ENCODE results near the gene SVBP. TPM values are rescaled to one million over a fixed set of nuclear protein-coding genes. Genes with fewer than 3 reads are reported as not detected.

Gene SVBP
- total RNA-seq, 1 donor from 2014 or later, result 7.3 TPM

GRCh38 chr1:42758641-42759040 lies 58.6 kb downstream of the SVBP start:
- Mint-ChIP-seq H3K4me3 (no peak overlapping the region), H3K4me1 (peaks cover 4% of the 10 kb centered on the region), H3K27me3 (no peaks in the 10 kb centered on the region), H3K9me3 (no peaks in the 10 kb centered on the region), H3K36me3 (ENCODE audit: low read depth) (peaks cover 52% of the 10 kb centered on the region), H3K27ac (no peak overlapping the region)
- DNase-seq, result no peak
- intact Hi-C loops (cut with micrococcal nuclease), result no loop called here

GRCh38 chr1:42757892-42758275 lies 59.3 kb downstream of the SVBP start:
- DNase-seq, result no peak
- H3K27me3 Mint-ChIP-seq, result no peaks in the 10 kb centered on the region
- no peaks in the 10 kb centered on the region for H3K9me3 Mint-ChIP-seq
- no peak overlapping the region for H3K4me3 Mint-ChIP-seq
- H3K27ac Mint-ChIP-seq, result no peak overlapping the region
- intact Hi-C loops (cut with micrococcal nuclease), result no loop called here
- H3K4me1 Mint-ChIP-seq, result peaks cover 4% of the 10 kb centered on the region
- H3K36me3 Mint-ChIP-seq (ENCODE audit: low read depth), result peaks cover 57% of the 10 kb centered on the region

Other genes starting within 250 kb of the SVBP start
- gene PPIH, start 159.0 kb downstream of the SVBP start, total RNA-seq, result 88.4 and 92.9 TPM in 2 replicates
- 861 and 867 TPM in 2 replicates for gene YBX1, start 135.0 kb downstream of the SVBP start, total RNA-seq
- gene CLDN19, start 77.2 kb downstream of the SVBP start, total RNA-seq, result not detected in 2 replicates
- 47.4 and 51.1 TPM in 2 replicates for gene P3H1, start 50.4 kb downstream of the SVBP start, total RNA-seq
- gene C1orf50, start 50.1 kb downstream of the SVBP start, total RNA-seq, result 6.2 and 6.3 TPM in 2 replicates
- 0.12 TPM in 1 of 2 replicates, not detected in the other for gene TMEM269, start 32.4 kb downstream of the SVBP start, total RNA-seq
- gene ERMAP, start 275 bp downstream of the SVBP start, total RNA-seq, result 3.5 and 3.8 TPM in 2 replicates
- 9.9 and 11.1 TPM in 2 replicates for gene ZNF691, start 29.2 kb upstream of the SVBP start, total RNA-seq
- gene SLC2A1, start 141.5 kb upstream of the SVBP start, total RNA-seq, result 135 and 144 TPM in 2 replicates

Data from activated CD4-positive, alpha-beta T cell treated with anti-CD3 and anti-CD28 coated beads, Interleukin-2, amount 10 ng/mL, durations not matched to agents 24 days and 14 days (primary cell).